Lower lobe of right lung (tissue), 2 donors: ENCODE data around the gene FBF1. TPM values are rescaled to one million over a fixed set of nuclear protein-coding genes. Genes with fewer than 3 reads are reported as not detected.

Source experiments
- ATAC-seq, 2 donors: fragments of 200-7000 bp; cut with Tn5 transposase; one replicate each; pipeline ENCODE4 v1.9.1; 2020 to 2022; ENCODE audit warnings: mild to moderate bottlenecking in 2 of 2, moderate library complexity in 2 of 2
- DNase-seq: peaks from one replicate; pipeline ENCODE4 v3.0.0-alpha.2; 2020
- H3K27ac ChIP-seq: fragments of 200-600 bp; one replicate; pipeline ENCODE4 v1.8.0; 2022
- H3K27me3 ChIP-seq: fragments of 200-600 bp; one replicate; pipeline ENCODE4 v1.8.0; 2022; ENCODE audit warnings: low read depth
- H3K36me3 ChIP-seq: fragments of 200-600 bp; one replicate; pipeline ENCODE4 v1.8.0; 2022; ENCODE audit warnings: mild to moderate bottlenecking
- H3K4me1 ChIP-seq: fragments of 200-600 bp; one replicate; pipeline ENCODE4 v1.8.0; 2022
- H3K4me3 ChIP-seq: fragments of 200-600 bp; one replicate; pipeline ENCODE4 v1.8.0; 2022; ENCODE audit warnings: mild to moderate bottlenecking
- H3K9me3 ChIP-seq: fragments of 200-600 bp; one replicate; pipeline ENCODE4 v1.8.0; 2022
- intact Hi-C: fragments of 100-400 bp; cut with DNase I; formaldehyde crosslinking; loops from one replicate; pipeline ENCODE4 v1.11.0; 2022
- total RNA-seq: library from RNA; stranded (reverse); fragmentation: NEBNext Ultra II Directional; extraction: Animal tissue kit (Norgen Biotek cat#: 25700); gene quantifications from one replicate; pipeline ENCODE4 v1.2.1, GENCODE V29; 2021
- TF ChIP-seq, protein P1 (sequence below): fragments of 200-600 bp; IDR thresholded peaks from one replicate; pipeline ENCODE4 v1.8.0; 2022; ENCODE audit warnings: antibody characterized with exemption, mild to moderate bottlenecking
- donor health status: DM: no; HTN: yes; CAD: no; lungs with severe emphysema.

The FBF1 gene
- total RNA-seq, 1 donor from 2014 or later: 13.1 TPM

GRCh38 chr17:75941442-75941819 lies 589 bp upstream of the FBF1 start:
- intact Hi-C loops: no loop called here
- Histone ChIP-seq H3K27me3 (no peaks in the 10 kb centered on the region), H3K36me3 (peaks cover 18% of the 10 kb centered on the region), H3K27ac (peak overlapping the region; percentile 31), H3K4me3 (peak overlapping the region; percentile 90), H3K4me1 (peaks cover 12% of the 10 kb centered on the region), H3K9me3 (no peaks in the 10 kb centered on the region)
- no peak for DNase-seq
- no peak for ATAC-seq
- TF ChIP-seq, protein P1, sequence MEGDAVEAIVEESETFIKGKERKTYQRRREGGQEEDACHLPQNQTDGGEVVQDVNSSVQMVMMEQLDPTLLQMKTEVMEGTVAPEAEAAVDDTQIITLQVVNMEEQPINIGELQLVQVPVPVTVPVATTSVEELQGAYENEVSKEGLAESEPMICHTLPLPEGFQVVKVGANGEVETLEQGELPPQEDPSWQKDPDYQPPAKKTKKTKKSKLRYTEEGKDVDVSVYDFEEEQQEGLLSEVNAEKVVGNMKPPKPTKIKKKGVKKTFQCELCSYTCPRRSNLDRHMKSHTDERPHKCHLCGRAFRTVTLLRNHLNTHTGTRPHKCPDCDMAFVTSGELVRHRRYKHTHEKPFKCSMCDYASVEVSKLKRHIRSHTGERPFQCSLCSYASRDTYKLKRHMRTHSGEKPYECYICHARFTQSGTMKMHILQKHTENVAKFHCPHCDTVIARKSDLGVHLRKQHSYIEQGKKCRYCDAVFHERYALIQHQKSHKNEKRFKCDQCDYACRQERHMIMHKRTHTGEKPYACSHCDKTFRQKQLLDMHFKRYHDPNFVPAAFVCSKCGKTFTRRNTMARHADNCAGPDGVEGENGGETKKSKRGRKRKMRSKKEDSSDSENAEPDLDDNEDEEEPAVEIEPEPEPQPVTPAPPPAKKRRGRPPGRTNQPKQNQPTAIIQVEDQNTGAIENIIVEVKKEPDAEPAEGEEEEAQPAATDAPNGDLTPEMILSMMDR: no peak

DNA sequence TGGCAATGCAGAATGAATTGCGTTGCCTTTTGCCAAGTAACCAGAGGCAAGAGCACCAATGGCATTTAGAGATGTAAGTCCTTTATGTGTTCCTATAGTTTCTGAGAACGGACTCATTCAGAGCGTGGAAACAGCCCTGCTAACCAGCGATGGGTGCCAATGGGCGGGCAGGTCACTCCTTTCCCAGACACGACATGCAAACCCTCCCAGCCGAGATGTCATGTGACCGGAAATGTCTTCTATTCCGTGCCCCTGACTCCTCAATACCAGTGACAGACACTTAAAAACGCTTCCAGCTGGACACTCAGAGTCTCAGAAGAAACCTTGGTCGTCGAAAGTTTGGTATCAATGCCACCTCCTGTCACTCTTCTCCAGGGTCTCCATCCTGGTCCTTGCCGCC lies 3.2 kb downstream of the FBF1 start:
- H3K36me3 ChIP-seq: no peaks in the 10 kb centered on the region
- H3K27me3 ChIP-seq: no peaks in the 10 kb centered on the region
- H3K4me3 ChIP-seq: no peak overlapping the region
- ATAC-seq (no peak), DNase-seq (no peak)
- TF ChIP-seq, protein P1: no peak
- intact Hi-C loops: no loop called here
- peaks cover 12% of the 10 kb centered on the region for H3K4me1 ChIP-seq
- H3K9me3 ChIP-seq: no peaks in the 10 kb centered on the region
- no peak overlapping the region for H3K27ac ChIP-seq

GRCh38 chr17:75933808-75934207 lies 7.0 kb downstream of the FBF1 start:
- no peak overlapping the region for H3K4me3 ChIP-seq
- no peaks in the 10 kb centered on the region for H3K27me3 ChIP-seq
- H3K4me1 ChIP-seq: no peaks in the 10 kb centered on the region
- TF ChIP-seq, protein P1: no peak
- H3K9me3 ChIP-seq: no peaks in the 10 kb centered on the region
- ATAC-seq (no peak), DNase-seq (no peak)
- intact Hi-C loops: no loop called here
- no peaks in the 10 kb centered on the region for H3K36me3 ChIP-seq
- H3K27ac ChIP-seq: no peak overlapping the region

DNA sequence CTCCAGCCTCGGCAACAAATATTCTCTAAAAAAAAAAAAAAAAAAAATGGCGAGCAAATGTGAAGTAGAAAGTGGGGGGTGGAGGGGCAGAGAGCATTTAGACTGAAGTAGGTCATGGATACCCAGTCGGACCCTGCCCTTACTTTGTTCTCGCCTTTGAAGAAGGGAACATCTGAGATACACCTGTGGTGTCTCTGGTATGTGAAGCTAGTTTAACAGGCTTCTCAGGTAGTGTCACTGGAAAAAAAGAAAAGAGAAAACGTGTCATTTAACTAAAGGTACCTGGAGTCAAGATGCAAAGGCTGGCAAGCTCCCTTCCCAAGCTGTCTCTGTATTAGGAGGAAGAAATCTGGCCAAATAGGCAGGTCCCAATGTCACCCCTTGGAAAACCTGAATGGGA lies 8.0 kb downstream of the FBF1 start:
- H3K27ac ChIP-seq: no peak overlapping the region
- H3K4me1 ChIP-seq: no peaks in the 10 kb centered on the region
- H3K4me3 ChIP-seq: no peak overlapping the region
- H3K36me3 ChIP-seq: no peaks in the 10 kb centered on the region
- no peaks in the 10 kb centered on the region for H3K9me3 ChIP-seq
- intact Hi-C loops: no loop called here
- TF ChIP-seq, protein P1: no peak
- H3K27me3 ChIP-seq: no peaks in the 10 kb centered on the region
- ATAC-seq: no peak
- no peak for DNase-seq

DNA sequence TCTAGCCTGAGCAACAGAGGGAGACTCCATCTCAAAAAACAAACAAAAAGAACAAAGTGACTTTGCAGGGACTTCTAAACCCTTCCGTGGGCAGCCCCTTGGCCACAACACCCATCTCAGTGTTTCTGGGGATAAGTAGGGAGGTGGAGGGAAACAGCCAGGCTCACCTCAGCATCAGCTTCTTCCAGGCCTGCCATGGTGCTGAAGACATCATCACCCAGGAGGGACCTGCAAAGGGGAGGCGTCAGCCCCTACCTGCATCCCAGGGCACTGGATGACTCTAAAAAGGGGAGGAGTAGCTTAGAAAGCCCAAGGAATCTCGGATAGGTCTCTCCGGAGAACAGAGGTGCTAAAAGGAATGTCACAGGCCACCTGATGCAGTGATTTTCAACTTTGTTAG lies 9.8 kb downstream of the FBF1 start:
- TF ChIP-seq, protein P1: no peak
- peaks cover 8% of the 10 kb centered on the region for H3K4me1 ChIP-seq
- no peaks in the 10 kb centered on the region for H3K9me3 ChIP-seq
- H3K36me3 ChIP-seq: peaks cover 4% of the 10 kb centered on the region
- no peak overlapping the region for H3K4me3 ChIP-seq
- ATAC-seq (no peak), DNase-seq (no peak)
- no peak overlapping the region for H3K27ac ChIP-seq
- intact Hi-C loops: no loop called here
- H3K27me3 ChIP-seq: no peaks in the 10 kb centered on the region
